ENCODE measurements around the gene TNS3.

DNA sequence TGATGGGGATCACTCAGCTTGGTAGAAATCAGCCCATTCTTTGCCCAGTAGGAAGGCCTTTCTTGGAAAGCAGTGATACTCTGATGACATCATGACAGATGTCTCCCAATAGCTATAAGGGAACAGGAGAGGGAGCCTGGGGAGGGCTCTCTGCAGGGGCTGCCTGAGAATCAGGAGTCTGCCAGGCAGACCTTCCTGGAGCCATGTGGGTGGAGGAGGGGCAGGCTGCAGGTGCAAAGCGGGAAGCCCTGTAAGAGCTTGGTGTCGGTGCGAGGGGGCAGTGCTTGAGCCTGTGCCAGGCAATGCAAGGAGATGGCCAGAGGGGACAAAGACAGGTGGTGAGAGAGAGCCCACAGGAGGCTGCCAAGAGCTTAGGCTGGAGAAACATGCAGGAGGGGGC, 5.0 kb upstream of the TNS3 start:
- TF ChIP-seq POLR2AphosphoS5 (IDR thresholded peaks at IDR 0.05; ENCODE audit: low read depth, low read length) (no peak), CTCF (IDR thresholded peaks at IDR 0.05) (no peak), USF1 (IDR thresholded peaks at IDR 0.05; ENCODE audit: borderline replicate concordance, low read depth) (no peak), YY1 (IDR thresholded peaks at IDR 0.05; ENCODE audit: low read depth) (no peak), FOSL2 (IDR thresholded peaks at IDR 0.05; ENCODE audit: borderline replicate concordance, low read depth) (no peak), MAX (IDR thresholded peaks at IDR 0.05; ENCODE audit: low read depth) (no peak), RAD21 (IDR thresholded peaks at IDR 0.05; ENCODE audit: low read length) (no peak), EP300 (IDR thresholded peaks at IDR 0.05; ENCODE audit: borderline replicate concordance in 1 of 2, low read depth in 1 of 2, low read length in 1 of 2) (no peak), SMC3 (IDR thresholded peaks at IDR 0.05; ENCODE audit: low read depth, low read length) (no peak)
- TF ChIP-seq, protein P1, sequence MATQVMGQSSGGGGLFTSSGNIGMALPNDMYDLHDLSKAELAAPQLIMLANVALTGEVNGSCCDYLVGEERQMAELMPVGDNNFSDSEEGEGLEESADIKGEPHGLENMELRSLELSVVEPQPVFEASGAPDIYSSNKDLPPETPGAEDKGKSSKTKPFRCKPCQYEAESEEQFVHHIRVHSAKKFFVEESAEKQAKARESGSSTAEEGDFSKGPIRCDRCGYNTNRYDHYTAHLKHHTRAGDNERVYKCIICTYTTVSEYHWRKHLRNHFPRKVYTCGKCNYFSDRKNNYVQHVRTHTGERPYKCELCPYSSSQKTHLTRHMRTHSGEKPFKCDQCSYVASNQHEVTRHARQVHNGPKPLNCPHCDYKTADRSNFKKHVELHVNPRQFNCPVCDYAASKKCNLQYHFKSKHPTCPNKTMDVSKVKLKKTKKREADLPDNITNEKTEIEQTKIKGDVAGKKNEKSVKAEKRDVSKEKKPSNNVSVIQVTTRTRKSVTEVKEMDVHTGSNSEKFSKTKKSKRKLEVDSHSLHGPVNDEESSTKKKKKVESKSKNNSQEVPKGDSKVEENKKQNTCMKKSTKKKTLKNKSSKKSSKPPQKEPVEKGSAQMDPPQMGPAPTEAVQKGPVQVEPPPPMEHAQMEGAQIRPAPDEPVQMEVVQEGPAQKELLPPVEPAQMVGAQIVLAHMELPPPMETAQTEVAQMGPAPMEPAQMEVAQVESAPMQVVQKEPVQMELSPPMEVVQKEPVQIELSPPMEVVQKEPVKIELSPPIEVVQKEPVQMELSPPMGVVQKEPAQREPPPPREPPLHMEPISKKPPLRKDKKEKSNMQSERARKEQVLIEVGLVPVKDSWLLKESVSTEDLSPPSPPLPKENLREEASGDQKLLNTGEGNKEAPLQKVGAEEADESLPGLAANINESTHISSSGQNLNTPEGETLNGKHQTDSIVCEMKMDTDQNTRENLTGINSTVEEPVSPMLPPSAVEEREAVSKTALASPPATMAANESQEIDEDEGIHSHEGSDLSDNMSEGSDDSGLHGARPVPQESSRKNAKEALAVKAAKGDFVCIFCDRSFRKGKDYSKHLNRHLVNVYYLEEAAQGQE (IDR thresholded peaks at IDR 0.05; ENCODE audit: low read depth, low read length) = no peak

All from SK-N-SH (cell line).